ENCODE results near the gene DUSP28.

Gene DUSP28

GRCh38 chr2:240602266-240603050, 42.3 kb downstream of the DUSP28 start:
- no peak for DNase-seq

GRCh38 chr2:240603081-240603835, 43.1 kb downstream of the DUSP28 start:
- DNase-seq, result no peak

DNA sequence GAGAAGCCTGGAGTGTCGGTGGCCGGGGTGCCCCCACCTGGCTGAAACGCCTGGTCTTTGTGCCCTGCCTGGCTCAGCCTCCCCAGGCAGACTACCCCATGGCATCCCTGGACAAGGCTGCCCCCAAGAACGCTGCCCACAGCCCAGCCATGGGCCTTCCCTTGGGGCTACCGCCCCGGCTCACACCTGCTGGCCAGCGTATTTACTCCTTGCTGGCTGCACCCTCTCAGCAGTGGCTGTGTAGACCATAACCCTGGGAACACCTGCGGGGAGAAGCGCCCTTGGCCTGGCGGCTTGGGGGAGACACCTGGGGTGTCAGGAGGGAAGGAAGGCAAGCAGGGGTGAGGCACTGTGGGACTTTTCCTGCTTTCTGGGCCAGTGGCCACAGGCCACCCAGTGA, 43.7 kb downstream of the DUSP28 start:
- DNase-seq, result no peak

DNA sequence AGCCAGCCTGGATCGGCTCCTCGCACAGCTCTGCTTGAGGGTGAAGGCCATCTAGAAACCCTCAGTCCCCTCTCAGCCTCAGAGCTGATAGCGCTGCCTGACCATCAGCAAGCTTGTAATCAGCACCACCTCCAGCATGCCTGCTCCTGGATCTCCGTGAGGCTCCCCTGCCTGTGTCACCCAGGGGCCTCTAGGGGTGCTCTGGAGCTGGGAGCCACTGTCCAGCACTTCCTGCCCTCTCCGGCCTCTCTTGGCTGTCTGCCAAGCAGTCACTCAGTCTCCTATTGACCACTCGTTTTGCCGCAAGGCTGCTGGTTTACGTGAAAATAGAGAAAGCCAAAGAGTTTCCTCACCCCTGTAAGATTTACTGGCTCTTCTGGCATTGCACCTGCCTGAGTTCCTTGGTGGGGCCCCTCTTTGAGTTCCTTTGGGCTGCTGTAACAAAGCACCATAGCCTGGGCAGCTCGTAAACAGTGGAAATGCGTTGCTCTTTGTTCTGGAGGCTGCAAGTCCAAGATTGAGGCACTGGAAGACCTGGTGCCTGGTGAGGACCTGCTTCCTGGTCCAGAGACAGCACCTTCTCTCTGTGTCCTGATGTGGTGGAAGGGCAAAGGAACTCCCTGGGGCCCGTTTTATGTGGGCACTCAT, 44.3 kb downstream of the DUSP28 start:
- DNase-seq, result no peak

DNA sequence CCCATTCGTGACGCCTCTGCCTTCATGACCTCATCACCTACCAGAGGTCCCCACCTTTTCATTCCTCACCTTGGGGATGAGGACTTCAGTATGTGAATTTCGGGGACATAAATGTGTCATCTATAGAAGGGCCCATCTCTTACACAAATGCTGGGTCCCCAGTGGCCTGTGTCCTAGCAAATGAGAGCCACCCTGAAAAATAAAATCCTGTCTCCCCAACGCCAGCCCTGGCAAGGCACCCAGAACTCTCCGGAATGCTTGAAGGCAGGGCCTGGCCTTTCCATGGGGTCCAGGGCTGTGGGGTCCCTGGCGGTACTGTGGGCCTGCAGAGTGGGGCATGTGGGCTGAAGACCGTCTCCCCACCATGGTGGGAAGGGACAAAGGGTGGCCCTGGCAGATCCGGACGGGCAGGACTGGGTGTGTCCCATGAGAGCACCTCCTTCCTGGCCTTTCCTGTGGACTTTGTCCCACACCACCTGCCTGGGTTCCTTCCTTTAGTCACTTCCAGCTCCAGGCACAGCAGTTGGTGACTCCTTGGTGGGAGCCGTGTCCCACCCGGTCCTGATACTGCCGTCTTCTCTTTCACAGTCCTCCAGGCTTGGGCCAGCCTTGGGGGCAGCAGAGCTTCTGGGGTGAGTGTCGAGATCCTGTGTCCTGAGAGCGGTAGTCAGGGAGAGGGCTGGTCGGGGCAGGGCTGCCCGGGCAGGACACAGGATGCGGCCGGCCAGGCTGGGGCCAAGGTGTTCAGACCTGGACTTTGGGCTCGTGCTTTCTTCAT, 45.0 kb downstream of the DUSP28 start:
- no peak for DNase-seq

DNA sequence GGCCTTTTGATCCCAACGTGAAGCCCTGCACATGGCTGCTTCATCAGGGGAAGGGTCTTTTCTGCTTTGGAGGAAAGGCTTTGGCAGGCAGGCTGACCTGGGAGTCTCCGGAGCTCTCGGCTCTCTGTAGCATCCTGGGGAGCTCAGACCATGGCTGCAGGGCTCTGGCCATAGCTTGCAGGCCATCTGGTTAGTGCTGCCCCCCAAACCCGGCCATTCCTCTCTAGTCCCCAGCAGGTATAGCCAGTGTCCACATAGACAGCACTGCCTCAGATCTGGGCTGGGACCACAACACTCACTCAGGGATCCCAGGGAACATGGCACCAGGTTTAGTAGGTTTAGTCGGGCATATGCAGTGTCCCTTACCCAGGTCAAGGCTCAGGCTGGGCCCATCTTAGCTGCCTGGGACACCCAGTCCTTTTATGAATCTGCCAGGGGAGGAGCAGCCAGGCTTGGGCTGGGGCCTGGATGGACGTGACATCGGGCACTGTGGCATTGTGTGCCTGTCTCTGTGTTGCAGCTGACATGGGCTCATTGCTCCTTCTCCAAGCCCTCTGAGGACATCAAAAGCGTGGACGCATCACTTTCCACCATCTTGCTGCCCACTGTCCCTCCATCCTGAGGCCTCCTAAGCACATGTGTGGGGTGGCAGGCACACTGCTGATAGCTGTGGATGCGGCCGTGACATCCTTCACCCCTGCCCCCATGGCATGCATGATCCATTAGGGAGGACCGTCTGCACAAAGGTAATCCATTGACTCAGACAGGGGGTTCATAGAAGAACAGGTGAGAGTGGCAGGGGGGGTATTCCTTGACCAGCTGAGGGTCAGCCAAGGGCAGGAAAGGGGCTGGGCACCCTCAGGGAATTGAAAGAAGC, 45.9 kb downstream of the DUSP28 start:
- no peak for DNase-seq

- no peak for DNase-seq
These were observed 51.5 kb downstream of the DUSP28 start for GRCh38 chr2:240611601-240612210.
